ENCODE measurements around the gene TMEM119.

Gene TMEM119

GRCh38 chr12:108571609-108572165, 26.2 kb downstream of the TMEM119 start:
- H3K4me3 ChIP-seq (ENCODE audit: low read depth, low read length) = no peak overlapping the region
- no peak for DNase-seq (ENCODE audit: low read depth)

- H3K4me3 ChIP-seq (ENCODE audit: low read depth, low read length) = no peak overlapping the region
- DNase-seq (ENCODE audit: low read depth) = no peak
Observed at GRCh38 chr12:108570743-108571608, 26.9 kb downstream of the TMEM119 start.

- H3K4me3 ChIP-seq (ENCODE audit: low read depth, low read length) = no peak overlapping the region
Observed at GRCh38 chr12:108568338-108569154, 29.3 kb downstream of the TMEM119 start.

DNA sequence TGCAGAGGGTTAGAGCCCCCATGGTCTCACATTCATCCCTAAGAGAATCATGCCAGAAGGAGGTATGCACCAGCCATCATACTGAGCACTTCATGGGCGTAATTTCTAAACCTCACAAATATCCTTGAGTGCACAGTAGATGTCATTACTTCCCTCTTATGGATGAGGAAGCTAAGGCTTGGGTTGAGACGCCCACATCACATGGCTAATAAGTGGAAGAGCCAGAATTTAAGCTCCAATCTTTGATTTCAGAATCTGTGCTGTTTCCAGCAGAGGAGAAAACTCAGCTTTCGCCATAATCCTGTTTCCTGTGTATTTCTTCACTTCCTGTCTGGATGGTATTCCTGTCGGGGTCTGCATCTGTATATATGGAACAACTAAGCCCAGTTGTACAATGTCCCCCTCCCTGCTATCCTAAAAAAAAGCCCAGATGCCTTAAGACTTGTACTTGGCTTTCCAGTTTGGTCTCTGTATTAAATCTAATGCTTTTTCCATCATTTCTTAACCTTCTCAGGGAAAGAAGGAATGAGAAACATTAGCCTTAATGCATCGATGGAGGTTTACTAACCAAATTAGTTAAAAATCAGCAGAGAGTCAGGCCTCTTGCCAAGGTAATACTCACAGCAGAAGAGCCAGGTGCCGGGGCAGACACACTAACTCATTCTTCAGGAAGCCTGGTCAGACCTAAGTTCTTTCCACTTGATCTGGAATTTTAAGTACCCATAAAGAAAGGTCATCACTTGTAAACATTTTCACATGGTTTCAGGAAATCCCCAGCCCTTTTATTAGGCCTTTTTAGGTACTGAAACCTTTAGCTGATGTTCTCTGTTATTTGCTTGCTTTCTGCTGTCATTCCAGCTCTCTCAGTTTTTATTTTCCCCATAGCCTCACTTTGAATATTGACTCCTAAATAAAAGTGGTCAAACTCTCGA, 30.2 kb downstream of the TMEM119 start:
- H3K4me3 ChIP-seq (ENCODE audit: low read depth, low read length) = no peak overlapping the region
- no peak for DNase-seq (ENCODE audit: low read depth)

More at GRCh38 chr12:108568338-108569154, 29.3 kb downstream of the TMEM119 start:
- no peak for DNase-seq (ENCODE audit: low read depth)

- H3K4me3 ChIP-seq (ENCODE audit: low read depth, low read length) = no peak overlapping the region
- DNase-seq (ENCODE audit: low read depth) = no peak
Observed at GRCh38 chr12:108566452-108566851, 31.4 kb downstream of the TMEM119 start.

- no peak overlapping the region for H3K4me3 ChIP-seq (ENCODE audit: low read depth, low read length)
- peak; percentile 65 for DNase-seq (ENCODE audit: low read depth)
Observed at GRCh38 chr12:108565976-108566375, 31.9 kb downstream of the TMEM119 start.

DNA sequence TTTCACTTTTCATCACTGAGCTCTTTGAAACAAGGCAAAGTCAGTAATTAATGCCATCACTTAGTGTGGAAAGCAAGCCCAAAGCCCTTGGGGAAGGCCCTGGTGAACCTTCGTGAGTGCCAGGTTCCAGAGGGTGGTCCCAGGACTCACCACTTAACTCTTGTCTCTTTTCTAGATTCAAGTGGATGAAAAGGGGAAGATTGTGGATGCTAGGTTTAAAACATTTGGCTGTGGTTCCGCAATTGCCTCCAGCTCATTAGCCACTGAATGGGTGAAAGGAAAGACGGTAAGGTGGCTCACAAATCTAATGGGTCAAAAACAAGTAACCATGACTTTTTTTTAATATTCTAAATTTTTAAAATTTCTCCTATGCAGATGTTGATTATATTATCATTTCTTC, 32.7 kb downstream of the TMEM119 start:
- no peak overlapping the region for H3K4me3 ChIP-seq (ENCODE audit: low read depth, low read length)
- DNase-seq (ENCODE audit: low read depth) = no peak

DNA sequence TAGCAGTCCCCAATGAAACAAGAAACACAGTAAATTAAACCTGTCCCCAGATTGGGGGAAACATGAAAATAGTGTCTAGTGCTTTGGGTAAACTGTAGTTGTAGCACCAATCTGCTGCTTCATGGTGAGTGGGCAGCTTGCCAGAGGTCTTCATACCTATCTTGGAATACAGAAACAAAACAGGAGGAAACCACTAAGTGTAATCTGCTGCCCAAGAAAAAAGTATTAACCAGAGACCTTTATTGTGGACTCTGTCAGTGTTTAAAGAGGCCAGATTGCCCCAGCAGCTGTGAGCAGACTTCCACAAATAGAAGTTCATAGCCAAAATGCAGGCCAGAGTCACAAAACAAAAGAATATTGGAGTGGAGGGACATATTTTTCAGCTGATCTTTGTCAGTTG, 33.2 kb downstream of the TMEM119 start:
- DNase-seq (ENCODE audit: low read depth) = no peak
- H3K4me3 ChIP-seq (ENCODE audit: low read depth, low read length) = no peak overlapping the region

- H3K4me3 ChIP-seq (ENCODE audit: low read depth, low read length) = peak overlapping the region; percentile 100
- no peak for DNase-seq (ENCODE audit: low read depth)
Observed at GRCh38 chr12:108563804-108564151, 34.1 kb downstream of the TMEM119 start.

- DNase-seq (ENCODE audit: low read depth) = peak; percentile 69
- peak overlapping the region; percentile 100 for H3K4me3 ChIP-seq (ENCODE audit: low read depth, low read length)
Observed at GRCh38 chr12:108563136-108563803, 34.6 kb downstream of the TMEM119 start.

- H3K4me3 ChIP-seq (ENCODE audit: low read depth, low read length) = peak within 1 kb of the TSS; percentile 100
Observed at GRCh38 chr12:108562348-108563135, 35.3 kb downstream of the TMEM119 start, which contains the start of gene ISCU. ISCU (plus strand) TSS chr12:108562596; CDS start chr12:108562623, 27 bp downstream.

DNA sequence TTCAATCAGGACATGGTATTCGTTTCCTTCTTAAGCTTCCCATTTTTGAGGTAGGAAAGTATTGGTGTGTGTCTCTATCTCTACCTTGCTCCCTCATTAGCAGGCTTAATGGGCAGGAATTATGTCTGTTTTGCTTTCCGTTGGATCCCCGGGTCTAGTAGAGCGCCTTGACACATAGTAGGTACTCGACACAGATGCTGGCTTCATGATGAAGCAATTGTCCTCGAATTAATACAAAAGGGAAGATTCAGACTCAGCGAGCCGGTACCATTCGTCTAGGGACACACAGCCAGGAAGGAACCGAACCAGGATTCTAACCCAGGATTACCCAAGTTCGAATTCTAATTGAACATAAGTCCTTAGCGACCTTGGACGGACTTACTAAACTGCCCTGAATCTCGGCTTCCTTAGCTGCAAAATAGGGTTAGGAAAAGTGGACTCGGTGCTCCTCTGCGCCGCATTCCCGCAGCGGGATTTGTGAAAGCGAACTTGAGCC, 36.0 kb downstream of the TMEM119 start:
- H3K4me3 ChIP-seq (ENCODE audit: low read depth, low read length) = peak overlapping the region; percentile 100
- DNase-seq (ENCODE audit: low read depth) = no peak

More at GRCh38 chr12:108562348-108563135, 35.3 kb downstream of the TMEM119 start, which contains the start of gene ISCU:
- peak; percentile 85 for DNase-seq (ENCODE audit: low read depth)

GRCh38 chr12:108560752-108561719, 36.8 kb downstream of the TMEM119 start, which contains the start of gene SART3:
SART3 (minus strand) TSS chr12:108561173; CDS start chr12:108561154, 19 bp downstream.
- peak within 1 kb of the TSS; percentile 100 for H3K4me3 ChIP-seq (ENCODE audit: low read depth, low read length)
- DNase-seq (ENCODE audit: low read depth) = peak; percentile 55

DNA sequence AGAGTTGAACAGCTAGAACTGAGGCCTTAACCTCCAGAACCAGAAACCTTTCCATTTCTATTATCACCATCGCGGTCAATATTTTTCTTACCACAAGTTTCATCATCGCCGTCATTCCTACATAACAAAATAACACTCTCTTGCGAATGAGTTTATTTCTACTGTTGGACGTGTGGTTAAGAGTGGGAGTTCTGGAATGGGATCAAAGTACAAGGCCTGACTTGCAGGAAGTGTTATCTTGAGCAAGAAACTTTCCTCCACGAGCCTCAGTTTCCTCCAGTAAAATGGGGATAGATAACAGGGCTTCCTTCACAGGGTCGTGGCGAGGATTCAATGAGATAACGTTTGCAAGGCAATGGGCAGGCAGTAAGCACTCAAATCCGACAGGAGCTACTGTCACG, 37.6 kb downstream of the TMEM119 start:
- H3K4me3 ChIP-seq (ENCODE audit: low read depth, low read length) = peak overlapping the region; percentile 100
- no peak for DNase-seq (ENCODE audit: low read depth)

- H3K4me3 ChIP-seq (ENCODE audit: low read depth, low read length) = peak overlapping the region; percentile 100
- no peak for DNase-seq (ENCODE audit: low read depth)
Observed at GRCh38 chr12:108559748-108560147, 38.1 kb downstream of the TMEM119 start.

- H3K4me3 ChIP-seq (ENCODE audit: low read depth, low read length) = no peak overlapping the region
- DNase-seq (ENCODE audit: low read depth) = no peak
Observed at GRCh38 chr12:108559007-108559655, 38.8 kb downstream of the TMEM119 start.
